Lung (tissue), 12 donors: Measurements from ENCODE around the gene PLD2. TPM values are rescaled to one million over a fixed set of nuclear protein-coding genes. Genes with fewer than 3 reads are reported as not detected.

ENCODE experiments used
- ATAC-seq: fragments of 200-7000 bp; cut with Tn5 transposase; one replicate; pipeline ENCODE4 v1.9.1; 2020; ENCODE audit warnings: moderate number of reproducible peaks; ENCODE audit not compliant: insufficient read depth, low FRiP score
- DNase-seq, 3 donors: peaks; one replicate each; pipeline ENCODE4 v3.0.0-alpha.2; 2013 to 2017
- H3K27ac ChIP-seq, 2 donors: one replicate each; pipeline ENCODE4 v1.5.1; 2013; ENCODE audit warnings: mild to moderate bottlenecking in 2 of 2, moderate library complexity in 2 of 2, control low read depth in 1 of 2, inconsistent platforms in 1 of 2, low read depth in 1 of 2, low read length in 1 of 2
- H3K27me3 ChIP-seq, 3 donors: one replicate each; pipeline ENCODE4 v1.5.1; 2013; ENCODE audit warnings: low read length in 2 of 3; ENCODE audit not compliant: control insufficient read depth in 3 of 3, insufficient read depth in 3 of 3
- H3K36me3 ChIP-seq, 4 donors: one replicate each; pipeline ENCODE4 v1.5.1; 2013; ENCODE audit warnings: low read length in 4 of 4, mild to moderate bottlenecking in 1 of 4, moderate library complexity in 1 of 4; ENCODE audit not compliant: control insufficient read depth in 4 of 4, insufficient read depth in 4 of 4
- H3K4me1 ChIP-seq, 5 donors: one replicate each; pipeline ENCODE4 v1.5.1; 2013; ENCODE audit warnings: low read length in 5 of 5, mild to moderate bottlenecking in 2 of 5, moderate library complexity in 1 of 5; ENCODE audit not compliant: control insufficient read depth in 5 of 5, insufficient read depth in 5 of 5
- H3K4me3 ChIP-seq: one replicate; pipeline ENCODE4 v1.5.1; 2013; ENCODE audit warnings: mild to moderate bottlenecking, control low read depth, moderate library complexity
- H3K9ac ChIP-seq, 2 donors: one replicate each; pipeline ENCODE4 v1.5.1; 2013; ENCODE audit warnings: low read length in 2 of 2, control low read depth in 1 of 2; ENCODE audit not compliant: insufficient read depth in 1 of 2
- H3K9me3 ChIP-seq, 4 donors: one replicate each; pipeline ENCODE4 v1.5.1; 2013; ENCODE audit warnings: low read length in 3 of 4, mild to moderate bottlenecking in 1 of 4, moderate library complexity in 1 of 4; ENCODE audit not compliant: control insufficient read depth in 4 of 4, insufficient read depth in 3 of 4
- WGBS, 2 donors: extraction: QIAGEN DNeasy Blood & Tissue Kit; methylation state at CpG; one replicate each; pipeline ENCODE4 v1.1.7; 2013; 5-methylcytosine and 5-hydroxymethylcytosine counted together
- polyA plus RNA-seq, 2 donors: library from polyadenylated mRNA; stranded (reverse); fragments of 200-250 nt; gene quantifications; one replicate each; pipeline ENCODE4 v1.2.1, GENCODE V29; 2013
- total RNA-seq, 2 donors: library from RNA; depleted of rRNA in 1 of 2; stranded (reverse); fragments of >200 nt in 1 of 2; gene quantifications; one replicate each; pipeline ENCODE4 v1.2.1, GENCODE V29; 2014 to 2021
- TF ChIP-seq, protein P1 (sequence below): IDR thresholded peaks from 2 replicates; pipeline ENCODE4 v1.5.1; 2012; ENCODE audit warnings: mild to moderate bottlenecking; ENCODE audit errors: control extremely low read depth, extremely low read depth
- donor health status: control.
- donor health status: control.
- donor health status: Bipolar disorder and iron deficiency.
- donor health status: healthy.
- donor health status: DM: yes; HTN: yes; CAD: no.

PLD2 gene
- total and polyA plus RNA-seq, 4 donors: 18.0 to 42.3 (median 24.7) TPM

GRCh38 chr17:4836221-4836620, 29.3 kb downstream of the PLD2 start:
- 58 to 72% methylated on average over 4 of the region's 4 CpGs for WGBS, 2 donors
- Histone ChIP-seq H3K4me3 (no peak overlapping the region), H3K9me3 (no peaks in the 10 kb centered on the region), H3K27me3 (no peaks in the 10 kb centered on the region), H3K27ac (peak overlapping the region in 1 of 2 donors; percentile 62), H3K4me1 (peaks cover 15 to 42% (median 20%) of the 10 kb centered on the region in 5 donors), H3K36me3 (no peaks in the 10 kb centered on the region), H3K9ac (no peak overlapping the region)
- DNase-seq (no peak), ATAC-seq (no peak)
- TF ChIP-seq, protein P1, sequence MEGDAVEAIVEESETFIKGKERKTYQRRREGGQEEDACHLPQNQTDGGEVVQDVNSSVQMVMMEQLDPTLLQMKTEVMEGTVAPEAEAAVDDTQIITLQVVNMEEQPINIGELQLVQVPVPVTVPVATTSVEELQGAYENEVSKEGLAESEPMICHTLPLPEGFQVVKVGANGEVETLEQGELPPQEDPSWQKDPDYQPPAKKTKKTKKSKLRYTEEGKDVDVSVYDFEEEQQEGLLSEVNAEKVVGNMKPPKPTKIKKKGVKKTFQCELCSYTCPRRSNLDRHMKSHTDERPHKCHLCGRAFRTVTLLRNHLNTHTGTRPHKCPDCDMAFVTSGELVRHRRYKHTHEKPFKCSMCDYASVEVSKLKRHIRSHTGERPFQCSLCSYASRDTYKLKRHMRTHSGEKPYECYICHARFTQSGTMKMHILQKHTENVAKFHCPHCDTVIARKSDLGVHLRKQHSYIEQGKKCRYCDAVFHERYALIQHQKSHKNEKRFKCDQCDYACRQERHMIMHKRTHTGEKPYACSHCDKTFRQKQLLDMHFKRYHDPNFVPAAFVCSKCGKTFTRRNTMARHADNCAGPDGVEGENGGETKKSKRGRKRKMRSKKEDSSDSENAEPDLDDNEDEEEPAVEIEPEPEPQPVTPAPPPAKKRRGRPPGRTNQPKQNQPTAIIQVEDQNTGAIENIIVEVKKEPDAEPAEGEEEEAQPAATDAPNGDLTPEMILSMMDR: no peak

DNA sequence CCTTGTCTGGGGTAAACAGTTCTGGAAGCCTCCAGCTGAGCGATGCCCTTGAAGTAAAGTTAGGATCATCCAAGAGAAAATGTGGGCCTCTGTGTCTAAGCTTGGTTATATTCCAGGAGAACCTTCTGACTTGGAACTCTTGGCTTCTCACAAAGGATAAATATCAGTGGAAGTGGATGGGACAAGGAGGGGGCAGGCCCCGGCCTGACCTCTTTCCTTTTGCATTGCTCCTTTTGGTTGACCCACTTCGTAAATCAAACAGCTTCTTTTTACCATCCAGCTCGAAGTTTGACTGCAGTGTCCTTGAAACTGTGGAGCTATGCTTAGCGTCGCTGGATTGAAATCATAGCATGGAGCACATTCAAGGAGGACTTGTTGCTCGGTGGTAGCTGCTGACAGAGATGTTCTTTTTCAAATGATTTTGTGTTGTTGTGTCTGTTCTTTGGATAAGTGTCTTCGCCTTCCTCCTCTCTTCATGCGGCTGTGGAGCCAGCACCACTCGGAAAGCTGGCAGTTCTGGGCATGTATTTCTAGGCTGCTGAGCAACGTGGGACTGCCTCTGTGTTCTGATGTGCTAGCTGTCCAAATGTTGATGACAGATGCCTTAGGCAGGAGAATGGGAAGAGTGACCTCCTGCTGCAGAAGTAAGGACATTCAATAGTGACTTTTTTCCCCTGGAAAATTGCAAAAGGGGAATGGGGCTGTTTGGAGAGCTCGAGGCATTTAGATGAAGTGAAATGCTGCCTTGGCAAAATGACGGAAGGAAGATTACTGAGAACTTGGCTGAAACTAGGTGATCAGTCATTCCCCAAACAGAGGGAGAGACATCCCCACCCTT, 30.7 kb downstream of the PLD2 start:
- TF ChIP-seq, protein P1: no peak
- peak overlapping the region in 1 of 2 donors; percentile 14 for H3K9ac ChIP-seq
- peak; percentile 17 to 76 (median 71) for DNase-seq
- no peak overlapping the region for H3K4me3 ChIP-seq
- no peaks in the 10 kb centered on the region for H3K36me3 ChIP-seq
- peaks cover 15 to 42% (median 21%) of the 10 kb centered on the region in 5 donors for H3K4me1 ChIP-seq
- peak overlapping the region; percentile 42 to 47 for H3K27ac ChIP-seq
- 56 to 79% methylated on average over 13 of the region's 13 CpGs for WGBS, 2 donors
- no peak for ATAC-seq
- no peaks in the 10 kb centered on the region for H3K9me3 ChIP-seq
- no peaks in the 10 kb centered on the region for H3K27me3 ChIP-seq

DNA sequence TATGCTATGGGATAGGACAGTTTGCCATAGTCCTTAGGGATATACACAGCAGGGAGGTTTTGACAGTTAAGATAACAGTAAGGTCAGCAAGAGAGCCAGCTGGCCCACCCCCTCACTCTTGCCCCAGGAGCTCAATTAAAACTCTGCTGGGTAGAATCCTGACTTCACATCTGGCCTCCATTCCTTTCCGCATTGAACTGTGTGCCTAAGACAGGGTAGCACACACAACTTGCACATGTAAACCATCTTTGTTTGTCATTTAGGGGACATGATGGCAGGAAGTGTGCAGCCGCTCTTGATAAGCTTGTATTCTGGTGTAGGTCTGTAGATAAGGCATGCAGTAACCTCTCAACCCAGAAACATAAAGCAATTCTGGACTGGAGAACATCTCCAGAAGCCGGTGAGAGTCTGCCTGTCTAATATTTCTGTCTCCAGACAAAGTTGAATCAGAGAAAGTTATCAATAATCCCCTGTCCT, 31.4 kb downstream of the PLD2 start:
- WGBS, 2 donors: 72 to 81% methylated on average over 3 of the region's 3 CpGs
- no peak for ATAC-seq
- no peak for DNase-seq
- peak overlapping the region in 1 of 2 donors; percentile 14 for H3K9ac ChIP-seq
- H3K4me3 ChIP-seq: no peak overlapping the region
- H3K9me3 ChIP-seq: no peaks in the 10 kb centered on the region
- peaks cover 15 to 42% (median 23%) of the 10 kb centered on the region in 5 donors for H3K4me1 ChIP-seq
- no peaks in the 10 kb centered on the region for H3K36me3 ChIP-seq
- no peaks in the 10 kb centered on the region for H3K27me3 ChIP-seq
- TF ChIP-seq, protein P1: no peak
- H3K27ac ChIP-seq: peak overlapping the region in 1 of 2 donors; percentile 39
